ENCODE data around the gene LTO1.

LTO1 gene

DNA sequence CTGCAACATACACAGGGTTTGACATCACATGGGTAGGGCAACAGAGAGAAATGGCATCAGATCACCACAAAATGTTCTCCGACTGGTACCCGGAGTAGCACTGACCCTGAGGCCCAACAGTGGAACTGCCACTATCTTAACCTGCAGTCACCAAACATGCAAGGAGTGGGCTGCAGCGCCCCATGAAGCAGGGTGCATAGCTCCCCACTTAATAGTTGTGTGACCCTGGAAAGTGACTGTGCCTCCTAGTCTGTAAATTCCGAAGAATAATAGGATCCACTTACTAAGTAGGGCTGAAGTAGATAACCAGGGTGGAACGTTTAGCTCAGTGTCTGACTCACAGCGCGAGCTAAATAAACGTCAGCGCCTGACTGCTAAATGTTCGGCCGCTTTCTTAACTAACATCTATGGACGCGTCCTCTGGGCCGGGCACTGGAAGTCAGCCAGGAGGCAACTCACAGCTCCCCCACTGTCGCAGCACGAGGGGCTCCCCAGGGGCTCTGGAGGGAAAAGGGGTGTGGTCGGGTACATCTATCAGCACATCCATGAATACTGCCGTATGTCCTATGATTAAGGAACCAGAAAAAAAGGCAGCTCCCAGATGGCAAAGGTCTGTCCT is 777 bp downstream of the LTO1 start:
- DNase-seq: no peak

DNA sequence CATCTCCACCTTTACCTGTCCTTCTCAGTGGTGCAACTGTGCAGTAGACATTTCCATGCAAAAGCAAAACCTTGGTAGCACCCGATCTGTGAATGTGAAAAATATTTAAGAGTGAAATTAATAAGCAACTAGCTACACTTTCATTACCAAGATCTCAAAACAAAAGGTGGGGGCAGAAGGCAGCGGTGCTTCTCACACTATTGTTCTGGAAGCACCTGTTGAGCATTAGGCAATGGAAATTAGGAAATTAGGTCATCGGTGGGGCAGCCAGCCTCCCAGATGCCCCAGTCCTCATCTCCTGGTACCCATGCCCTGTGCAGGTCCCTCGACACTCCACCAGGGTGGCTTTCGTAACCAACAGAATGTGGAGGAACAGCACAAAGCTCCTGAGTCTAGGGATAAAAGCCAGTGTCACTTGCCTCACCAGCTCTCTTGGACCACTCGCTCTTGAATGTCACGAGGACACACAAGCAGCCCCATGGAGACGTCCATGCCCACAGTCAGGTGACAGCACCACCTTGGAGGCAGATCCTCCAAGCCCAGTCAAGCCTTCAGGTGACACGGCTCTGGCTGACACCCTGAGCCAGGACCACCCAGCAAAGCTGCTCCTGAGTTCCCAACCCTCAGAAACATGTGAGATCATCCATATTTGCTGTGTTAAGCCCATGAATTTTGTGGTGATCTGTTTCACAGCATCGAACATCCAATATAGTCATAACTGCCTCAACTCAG is 3.3 kb downstream of the LTO1 start:
- DNase-seq: no peak

DNA sequence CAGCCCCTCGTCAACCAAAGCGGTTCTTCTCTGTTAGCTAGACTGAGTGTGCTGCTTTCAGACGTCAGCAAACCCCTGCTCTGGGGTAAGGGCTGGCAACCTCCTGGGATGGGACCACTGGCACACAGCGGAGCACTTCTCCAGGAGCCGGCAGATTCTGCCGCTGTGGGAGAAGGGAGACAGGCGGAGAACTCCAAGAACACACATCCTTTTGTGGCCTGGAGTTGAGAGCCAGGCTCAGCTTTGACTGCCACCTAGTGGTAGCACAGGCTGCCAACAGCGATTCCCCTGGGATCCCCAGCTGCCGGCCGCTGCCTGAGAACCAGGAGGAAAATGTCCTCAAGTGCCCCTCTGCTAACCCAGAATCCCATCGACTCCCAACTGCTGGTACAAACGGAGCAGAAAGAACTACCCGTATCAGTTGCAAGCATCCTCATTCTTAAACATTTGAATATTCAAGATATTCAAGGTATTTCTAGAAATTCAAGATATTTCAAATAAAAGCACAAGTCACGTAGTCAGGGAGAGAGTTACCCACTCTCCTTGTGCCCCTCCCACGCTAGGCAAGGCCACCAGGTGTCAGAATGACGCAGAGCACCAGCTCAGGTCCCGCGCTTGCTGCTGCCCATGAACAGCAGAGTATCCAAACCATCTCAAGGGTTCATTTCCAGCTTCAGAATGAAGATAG is 4.9 kb downstream of the LTO1 start:
- DNase-seq: peak; percentile 34

DNA sequence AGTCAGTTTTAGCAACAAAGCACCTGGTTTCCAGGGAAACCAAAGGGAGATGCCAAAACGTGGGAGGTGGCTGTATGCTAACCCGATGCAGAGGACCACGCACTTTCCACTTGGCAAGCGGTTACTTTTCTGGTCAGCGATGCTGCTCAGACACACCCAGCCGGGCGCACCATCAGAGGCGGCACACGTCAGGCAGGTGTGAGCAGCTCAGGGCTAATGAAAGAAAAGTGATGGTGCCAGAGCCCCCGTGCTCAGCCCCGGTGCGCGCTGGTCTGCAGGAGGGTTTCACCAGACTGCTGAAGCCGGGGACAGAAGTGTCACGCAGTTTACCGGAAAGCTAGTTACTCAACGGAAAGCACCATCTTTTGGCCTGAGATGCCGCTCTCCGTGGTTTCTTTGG is 5.7 kb downstream of the LTO1 start:
- no peak for DNase-seq

DNA sequence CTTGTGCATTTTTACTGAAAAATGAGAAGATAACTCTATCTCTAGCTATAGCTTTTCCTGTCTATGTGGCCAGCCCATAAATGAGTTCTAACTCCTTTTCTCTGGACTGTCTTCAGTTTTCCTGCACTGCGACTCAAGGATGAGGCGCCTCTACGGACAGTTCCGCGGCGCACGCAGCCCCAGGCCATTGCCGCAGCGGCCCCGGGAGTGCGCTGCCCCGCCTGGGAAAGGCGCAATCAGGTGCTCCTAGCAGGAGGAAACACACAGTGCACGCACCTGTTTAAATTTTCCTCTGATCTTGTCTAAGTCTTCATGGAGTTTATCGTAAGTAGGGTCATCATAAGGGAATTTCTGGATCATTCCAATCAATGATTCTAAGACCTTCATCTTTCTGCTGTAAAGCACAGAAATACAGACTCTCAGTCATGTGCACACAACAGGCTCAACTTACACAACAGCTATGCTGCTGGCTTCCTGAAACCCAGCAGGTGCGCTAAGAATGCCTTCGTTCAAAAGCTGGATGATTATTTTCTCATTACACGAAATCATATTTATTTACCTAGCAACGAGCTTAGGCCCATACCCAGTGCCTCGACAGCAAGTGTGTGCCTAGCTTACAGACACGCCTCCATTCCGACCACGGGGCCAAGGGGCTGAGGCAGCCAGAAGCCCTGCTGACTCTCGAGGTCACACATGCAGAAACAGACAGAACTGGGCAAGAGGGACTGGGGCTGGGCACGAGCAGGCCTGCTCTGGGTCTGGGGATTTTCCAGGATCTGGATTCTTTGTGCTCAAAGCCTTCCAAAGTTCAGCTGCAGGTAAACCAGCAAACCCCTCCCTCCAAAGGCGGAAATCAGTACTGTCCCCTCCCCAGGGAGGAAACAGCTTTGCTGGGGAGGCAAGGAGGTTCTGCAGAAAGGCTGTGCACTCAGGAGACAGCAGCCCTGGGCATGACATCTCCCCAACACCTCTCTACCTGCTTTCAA is 7.2 kb downstream of the LTO1 start:
- no peak for DNase-seq

DNA sequence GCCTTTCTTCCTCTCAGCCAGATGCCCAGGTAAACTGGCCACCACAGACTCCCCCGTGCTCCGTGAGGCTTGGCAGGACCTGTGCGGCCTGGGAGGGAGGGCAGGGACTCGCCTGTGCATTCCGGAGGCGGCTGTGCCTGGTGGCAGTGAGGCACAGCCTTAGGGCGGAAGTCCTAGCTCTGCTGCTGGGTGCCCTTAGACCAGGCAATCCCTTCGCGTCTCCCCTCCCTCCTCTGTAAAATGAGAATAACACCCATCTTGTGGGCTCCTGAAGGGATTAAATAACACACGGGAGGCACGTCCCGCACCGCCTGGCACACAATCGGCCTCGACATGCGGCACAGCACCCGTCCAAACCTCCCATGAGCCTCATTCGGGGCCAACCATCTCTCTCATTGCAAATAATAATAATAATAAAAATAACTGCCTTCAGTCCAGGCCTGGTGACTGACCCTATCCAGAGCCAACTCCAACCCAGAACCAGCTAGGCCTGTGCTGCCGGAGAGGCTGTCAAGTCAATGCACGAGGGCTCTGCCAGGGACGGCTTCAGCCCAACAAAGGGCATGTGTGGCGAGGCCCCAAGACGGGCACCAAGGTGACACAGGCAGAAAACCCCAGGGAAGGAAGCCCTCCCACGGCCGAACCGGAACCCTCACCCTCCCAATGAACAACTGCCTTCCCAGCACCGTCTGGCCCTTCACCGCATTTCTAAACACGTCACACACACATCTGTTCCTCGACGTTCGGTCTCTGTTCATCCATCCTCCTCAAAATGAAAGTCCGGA is 8.2 kb downstream of the LTO1 start:
- no peak for DNase-seq

DNA sequence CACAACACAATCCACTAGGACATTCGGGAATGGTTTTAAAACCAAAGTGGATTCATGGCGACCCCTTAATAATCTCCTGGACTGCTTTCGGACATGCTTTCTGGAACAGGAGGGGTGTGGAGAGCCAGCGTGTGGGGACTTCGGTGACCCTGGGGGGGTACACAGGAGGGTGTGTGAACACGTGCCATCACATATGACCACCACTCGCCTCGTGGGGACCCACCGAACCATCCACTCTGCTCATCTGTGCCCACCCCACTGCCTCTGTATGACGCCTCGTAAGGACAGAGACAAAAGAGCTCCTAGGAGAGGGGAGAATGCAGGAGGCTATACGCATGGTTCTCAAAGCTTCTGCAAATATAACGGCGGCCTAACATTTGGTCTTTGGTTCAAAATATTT is 8.9 kb downstream of the LTO1 start:
- DNase-seq: no peak

DNA sequence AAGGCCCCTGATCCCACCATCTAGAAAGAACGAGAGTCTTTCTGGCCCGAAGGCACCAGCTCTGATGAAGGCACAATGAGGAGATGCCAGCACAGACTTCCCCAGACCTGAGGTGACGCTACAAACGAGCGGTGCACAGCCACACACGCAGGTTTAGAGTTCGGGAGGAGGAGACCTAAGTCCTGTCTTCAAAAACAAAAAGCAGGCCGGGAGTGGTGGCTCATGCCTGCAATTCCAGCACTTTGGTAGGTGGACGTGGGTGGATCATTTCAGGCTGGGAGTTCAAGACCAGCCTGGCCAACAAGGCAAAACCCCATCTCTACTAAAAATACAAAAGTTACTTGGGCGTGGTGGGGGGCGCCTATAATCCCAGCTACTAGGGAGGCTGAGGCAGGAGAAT is 9.5 kb downstream of the LTO1 start:
- DNase-seq: no peak

DNA sequence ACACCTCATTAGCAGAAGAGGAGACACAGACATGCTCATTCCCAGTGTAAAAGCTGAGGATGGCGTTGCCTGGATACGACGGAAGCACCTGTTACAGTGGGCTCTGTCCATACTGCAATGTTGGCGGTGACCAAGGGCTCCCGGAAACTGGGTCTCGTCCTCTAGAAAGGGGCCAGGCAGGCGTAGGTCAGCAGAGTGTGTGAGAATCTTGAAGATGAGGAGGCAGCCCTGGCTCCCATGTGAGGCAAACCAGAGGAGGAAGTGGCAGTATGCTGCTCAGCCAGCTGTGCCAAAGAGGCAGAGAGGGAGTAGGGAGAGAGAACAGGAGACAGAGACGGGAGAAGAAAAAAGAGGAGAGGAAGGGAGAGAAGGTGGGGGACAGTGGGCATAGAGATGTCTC is 10.3 kb downstream of the LTO1 start:
- DNase-seq: no peak

DNA sequence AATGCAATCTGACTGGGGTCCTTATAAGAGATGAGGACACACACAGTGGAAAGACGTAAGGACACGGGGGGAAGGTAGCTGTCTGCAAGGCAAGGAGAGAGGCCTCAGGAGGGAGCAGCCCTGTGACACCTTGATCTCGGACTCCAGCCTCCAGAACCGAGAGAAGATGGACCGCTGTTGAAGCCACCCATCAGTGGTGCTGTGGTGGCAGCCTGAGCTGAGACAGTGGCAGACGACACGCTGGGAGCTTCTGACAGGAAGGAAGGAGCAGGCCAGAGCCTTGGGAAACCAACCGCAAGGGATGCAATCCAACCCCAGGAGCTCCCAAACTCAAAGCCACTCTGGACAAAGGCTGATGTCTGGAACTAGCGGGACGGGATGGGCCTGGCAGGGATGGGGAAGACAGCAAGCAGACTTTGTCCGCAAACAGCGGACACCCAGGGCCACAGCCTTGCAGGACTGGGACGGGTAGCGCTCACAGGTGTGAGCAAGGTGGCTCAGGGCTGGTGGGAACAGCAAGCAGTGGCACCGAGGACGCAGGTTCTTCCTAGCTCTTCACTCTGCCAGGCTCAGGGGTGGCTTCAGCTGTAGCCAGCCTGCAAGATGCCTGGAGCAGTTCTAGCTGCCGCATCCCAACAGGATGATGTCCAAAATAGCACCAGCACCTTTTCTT is 10.9 kb downstream of the LTO1 start:
- DNase-seq: no peak

DNA sequence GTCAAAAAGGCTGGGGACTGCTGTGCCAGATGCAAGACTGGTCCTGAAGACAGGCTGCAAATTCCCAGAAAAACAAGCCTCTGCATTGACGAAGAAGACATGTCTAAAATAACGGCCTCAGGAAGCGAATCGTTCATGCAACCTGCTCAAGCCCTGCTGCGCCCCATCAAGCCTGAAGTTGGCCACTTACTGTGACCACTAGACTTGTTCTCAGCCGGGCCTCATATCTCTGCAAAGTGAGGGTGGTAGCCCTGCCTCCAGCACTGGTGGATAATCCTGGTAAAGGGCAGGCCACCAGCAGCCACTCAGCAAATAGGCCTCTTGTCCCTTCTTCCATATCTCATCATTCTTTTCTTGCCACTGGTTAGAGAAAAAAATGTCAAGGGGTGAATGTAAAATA is 11.8 kb downstream of the LTO1 start:
- no peak for DNase-seq

DNA sequence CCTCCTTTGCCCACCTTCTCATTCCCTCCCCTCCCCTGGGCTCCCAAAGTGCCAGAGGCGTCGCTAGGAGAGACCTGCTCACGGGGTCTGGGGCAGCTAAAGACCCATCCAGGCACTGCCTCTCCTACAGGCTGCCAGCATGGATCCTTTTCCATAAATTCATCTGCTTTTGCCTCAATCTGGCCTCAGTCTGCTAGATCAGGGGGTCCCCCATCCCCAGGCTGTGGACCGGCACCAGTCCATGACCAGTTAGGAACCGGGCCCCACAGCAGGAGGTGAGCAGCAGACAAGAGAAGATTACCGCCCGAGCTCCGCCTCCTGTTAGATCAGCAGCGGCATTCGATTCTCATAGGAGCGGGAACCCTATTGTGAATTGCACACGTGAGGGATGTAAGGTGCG is 12.3 kb downstream of the LTO1 start:
- DNase-seq: no peak

DNA sequence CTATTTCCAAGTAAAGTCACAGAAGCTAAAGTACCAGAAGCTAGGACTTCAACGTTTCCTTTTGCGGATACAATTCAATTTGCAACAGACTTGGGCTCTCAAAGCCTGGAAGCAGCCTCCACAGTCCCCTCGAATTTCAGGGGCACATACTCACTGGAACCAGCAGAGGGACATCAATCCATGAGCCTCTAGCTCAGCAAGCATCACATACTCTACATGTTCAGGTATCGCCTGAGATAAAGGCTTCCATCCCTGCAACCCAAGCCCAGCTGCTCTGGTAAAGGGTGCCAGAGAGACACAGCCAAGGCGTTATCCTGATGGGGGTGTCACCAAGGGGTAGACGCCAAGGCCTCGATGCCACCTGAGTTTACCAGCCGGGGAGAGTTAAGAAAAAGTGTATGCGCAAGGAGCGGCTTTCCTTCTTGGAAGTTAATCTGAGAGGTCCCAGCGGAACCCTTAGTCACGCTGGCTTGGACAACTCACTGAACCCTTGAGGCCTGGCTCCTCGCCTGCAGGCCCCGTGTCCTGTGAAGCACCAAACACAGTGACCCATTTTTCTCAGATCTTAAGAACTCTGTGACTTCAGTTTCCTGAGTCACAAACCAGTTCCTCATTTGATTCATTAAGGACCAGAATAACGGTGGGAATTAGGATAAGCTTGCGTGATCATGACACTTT is 13.0 kb downstream of the LTO1 start:
- DNase-seq: no peak

DNA sequence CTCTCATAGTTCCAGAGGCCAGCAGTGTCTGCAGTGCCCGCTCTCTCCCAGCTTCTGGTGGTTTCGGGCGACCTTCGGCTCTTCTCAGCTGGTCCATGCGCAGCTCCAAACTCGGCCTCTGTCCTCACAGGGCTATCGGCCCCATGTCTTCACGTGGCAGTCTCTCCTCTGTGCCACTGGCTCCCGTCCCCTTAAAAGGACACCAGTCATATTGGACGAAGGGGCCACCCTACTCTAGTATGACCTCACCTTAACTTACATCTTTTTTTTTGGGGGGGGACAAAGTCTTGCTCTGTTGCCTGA is 13.8 kb downstream of the LTO1 start:
- DNase-seq: no peak

DNA sequence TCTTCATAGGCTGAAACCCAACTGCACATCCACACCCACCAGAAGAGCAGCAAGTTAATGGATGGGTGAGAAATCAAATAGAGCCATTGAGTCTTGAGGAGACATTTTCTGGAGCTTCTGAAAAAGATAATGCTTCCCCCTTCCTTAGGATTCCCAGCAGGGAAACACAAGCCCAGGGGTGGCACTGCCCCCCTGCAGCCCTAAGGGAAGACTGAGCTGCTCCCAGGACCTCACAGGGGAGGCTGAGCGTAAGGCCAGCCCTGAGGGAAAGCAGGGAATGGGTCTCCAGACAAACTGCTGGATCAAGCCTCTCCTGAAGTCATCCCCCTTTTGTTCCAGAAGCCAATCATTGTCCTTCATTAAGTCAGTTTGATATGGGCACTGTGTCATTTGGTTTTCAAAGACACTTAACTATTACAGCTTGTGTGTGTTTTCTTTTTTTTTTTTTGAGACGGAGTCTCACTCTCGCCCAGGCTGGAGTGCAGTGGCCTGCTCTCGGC is 15.1 kb downstream of the LTO1 start:
- no peak for DNase-seq

DNA sequence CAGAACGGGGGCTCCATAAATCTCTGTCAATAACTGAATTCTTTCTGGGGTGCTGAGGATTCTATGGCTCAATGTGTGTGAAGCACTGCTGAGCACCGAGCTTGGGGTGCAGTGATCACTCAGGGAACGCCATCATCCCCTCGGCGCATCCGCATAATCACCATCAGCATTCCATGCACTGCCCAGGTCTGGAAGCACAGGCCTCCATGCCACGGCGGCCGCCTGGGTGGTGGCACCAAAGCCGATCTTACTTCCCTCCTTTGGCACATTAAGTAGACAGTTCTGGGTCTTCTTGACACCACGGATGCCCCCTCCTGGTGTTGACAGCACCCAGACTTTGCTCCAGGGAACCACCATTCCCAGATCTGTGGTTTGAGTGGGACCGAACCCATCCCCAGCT is 15.6 kb downstream of the LTO1 start:
- DNase-seq: no peak

DNA sequence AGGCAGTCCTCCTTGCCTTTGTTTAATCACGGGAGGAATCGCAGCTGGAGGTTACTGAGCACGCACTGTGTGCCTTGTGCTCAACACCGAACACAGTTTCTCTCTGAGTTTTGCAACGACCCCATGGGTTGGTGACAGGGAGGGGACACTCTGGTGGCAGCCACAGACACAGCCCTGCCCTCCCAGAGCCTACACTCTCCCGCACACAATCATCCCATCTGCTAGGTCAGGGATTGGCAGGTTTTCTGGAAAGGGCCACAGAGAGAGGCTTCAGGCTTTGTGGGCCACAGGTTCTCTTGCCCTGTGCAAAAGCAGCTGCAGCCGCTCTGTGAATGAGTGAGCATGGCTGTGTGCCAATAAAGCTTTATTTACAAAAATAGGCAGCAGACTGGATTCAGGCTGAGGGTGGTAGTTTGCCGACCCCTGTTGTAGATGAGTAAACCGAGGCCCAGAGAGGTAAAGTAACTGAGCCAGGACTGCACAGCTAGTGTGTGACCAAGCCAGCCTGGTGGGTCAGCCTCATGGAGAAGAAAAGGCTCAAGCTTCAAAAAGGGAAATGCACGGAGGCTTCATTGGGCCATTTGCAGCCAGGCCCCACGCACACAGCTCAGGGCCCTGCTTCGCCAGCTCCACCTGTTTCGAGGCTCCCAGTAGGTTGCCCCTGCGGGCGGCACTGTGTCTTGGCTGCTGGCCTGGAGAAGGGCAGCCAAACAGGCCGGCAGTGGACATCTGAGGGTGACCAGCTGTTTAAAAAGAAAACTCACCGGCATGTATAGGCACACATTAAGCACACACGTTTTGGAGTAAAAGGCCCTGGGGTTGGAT is 16.3 kb downstream of the LTO1 start:
- DNase-seq: no peak

DNA sequence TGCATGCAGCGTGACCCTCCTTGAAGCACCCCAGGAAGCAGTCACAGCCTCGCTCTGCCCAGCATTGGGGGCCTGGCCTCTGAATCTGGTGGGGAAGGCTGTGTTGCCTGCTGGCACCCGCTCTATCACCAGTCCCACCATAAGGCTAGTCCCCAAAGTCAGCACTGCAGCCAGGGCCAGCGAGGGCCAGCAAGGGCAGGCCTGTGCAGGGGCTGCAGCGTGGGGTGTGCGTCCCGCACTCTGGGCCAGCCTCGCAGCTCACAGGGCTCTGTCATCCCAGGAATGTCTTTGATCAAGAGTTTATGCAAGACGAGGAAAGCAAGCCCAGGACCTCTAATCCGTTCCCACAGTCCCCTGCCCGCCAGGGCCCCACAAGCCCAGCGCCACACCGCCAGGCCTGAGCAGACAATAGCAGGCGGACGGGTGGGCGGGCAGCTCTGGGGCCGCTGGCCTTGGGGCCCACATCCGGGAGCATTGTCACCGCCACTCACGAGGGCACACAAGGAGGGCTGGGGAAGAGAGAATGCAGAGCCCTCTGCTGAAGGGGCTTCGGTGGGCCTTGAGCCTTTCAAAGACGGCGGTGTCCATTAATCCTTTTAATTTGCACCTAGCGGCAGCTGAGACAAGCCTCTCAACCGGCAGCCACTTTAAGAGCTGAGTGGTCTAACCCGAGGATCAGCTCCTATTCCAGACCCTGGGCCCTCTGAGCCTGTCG is 17.1 kb downstream of the LTO1 start:
- no peak for DNase-seq

DNA sequence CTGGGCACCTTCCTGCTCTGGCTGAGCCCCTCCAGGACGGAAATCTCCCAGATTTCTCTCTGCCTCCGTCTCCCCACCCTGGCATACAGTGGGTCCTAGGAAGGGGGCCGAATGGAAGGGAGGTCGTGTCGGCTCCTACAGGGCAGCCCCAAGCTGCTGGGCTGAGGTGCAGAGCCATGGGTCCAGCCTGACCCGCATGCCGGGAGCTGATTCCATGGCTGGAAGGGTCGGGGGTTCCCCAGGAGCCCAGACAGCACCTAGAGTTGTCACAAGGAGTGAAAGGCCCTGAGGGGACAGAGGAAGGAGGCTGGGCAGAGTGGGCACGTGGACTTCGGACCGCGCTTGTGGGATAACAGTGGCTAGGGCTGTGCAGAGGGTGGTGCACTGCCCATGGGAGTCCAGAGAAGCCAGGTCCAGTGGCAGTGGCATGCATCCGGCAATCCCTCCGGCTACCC is 17.7 kb downstream of the LTO1 start:
- no peak for DNase-seq
